LNCaP clone FGC (cell line): ENCODE data around the gene PABPN1.

Source experiments
- DNase-seq: peaks from one replicate; pipeline ENCODE4 v3.0.0-alpha.2; 2011; ENCODE audit warnings: low read depth
- H3K4me3 ChIP-seq: 2 replicates; pipeline ENCODE4 v1.5.1; 2011; ENCODE audit warnings: mild to moderate bottlenecking, low read depth, low read length, control low read depth
- TF ChIP-seq, protein P1 (sequence below): IDR thresholded peaks from 2 replicates; pipeline ENCODE4 v1.5.1; 2012; ENCODE audit warnings: mild to moderate bottlenecking; ENCODE audit not compliant: control insufficient read depth, insufficient read depth; ENCODE audit errors: extremely low read depth

PABPN1 gene

GRCh38 chr14:23286020-23286901, 35.0 kb upstream of the PABPN1 start, which contains the start of gene HOMEZ:
Gene HOMEZ (minus strand): TSS chr14:23286132. CDS start chr14:23285952, 180 bp downstream.
- TF ChIP-seq, protein P1, sequence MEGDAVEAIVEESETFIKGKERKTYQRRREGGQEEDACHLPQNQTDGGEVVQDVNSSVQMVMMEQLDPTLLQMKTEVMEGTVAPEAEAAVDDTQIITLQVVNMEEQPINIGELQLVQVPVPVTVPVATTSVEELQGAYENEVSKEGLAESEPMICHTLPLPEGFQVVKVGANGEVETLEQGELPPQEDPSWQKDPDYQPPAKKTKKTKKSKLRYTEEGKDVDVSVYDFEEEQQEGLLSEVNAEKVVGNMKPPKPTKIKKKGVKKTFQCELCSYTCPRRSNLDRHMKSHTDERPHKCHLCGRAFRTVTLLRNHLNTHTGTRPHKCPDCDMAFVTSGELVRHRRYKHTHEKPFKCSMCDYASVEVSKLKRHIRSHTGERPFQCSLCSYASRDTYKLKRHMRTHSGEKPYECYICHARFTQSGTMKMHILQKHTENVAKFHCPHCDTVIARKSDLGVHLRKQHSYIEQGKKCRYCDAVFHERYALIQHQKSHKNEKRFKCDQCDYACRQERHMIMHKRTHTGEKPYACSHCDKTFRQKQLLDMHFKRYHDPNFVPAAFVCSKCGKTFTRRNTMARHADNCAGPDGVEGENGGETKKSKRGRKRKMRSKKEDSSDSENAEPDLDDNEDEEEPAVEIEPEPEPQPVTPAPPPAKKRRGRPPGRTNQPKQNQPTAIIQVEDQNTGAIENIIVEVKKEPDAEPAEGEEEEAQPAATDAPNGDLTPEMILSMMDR = 0 out of 2 replicates have a peak, but pooled peaks have one; percentile 5

GRCh38 chr14:23286902-23287479, 34.3 kb upstream of the PABPN1 start:
- TF ChIP-seq, protein P1 = no peak
- no peak for DNase-seq
- H3K4me3 ChIP-seq = peak overlapping the region; percentile 95

More at GRCh38 chr14:23286020-23286901, 35.0 kb upstream of the PABPN1 start, which contains the start of gene HOMEZ:
- peak within 1 kb of the TSS; percentile 95 for H3K4me3 ChIP-seq
- DNase-seq = peak; percentile 96

GRCh38 chr14:23294734-23295561, 26.3 kb upstream of the PABPN1 start:
- no peak overlapping the region for H3K4me3 ChIP-seq
- DNase-seq = no peak
- TF ChIP-seq, protein P1 = peak; percentile 87

DNA sequence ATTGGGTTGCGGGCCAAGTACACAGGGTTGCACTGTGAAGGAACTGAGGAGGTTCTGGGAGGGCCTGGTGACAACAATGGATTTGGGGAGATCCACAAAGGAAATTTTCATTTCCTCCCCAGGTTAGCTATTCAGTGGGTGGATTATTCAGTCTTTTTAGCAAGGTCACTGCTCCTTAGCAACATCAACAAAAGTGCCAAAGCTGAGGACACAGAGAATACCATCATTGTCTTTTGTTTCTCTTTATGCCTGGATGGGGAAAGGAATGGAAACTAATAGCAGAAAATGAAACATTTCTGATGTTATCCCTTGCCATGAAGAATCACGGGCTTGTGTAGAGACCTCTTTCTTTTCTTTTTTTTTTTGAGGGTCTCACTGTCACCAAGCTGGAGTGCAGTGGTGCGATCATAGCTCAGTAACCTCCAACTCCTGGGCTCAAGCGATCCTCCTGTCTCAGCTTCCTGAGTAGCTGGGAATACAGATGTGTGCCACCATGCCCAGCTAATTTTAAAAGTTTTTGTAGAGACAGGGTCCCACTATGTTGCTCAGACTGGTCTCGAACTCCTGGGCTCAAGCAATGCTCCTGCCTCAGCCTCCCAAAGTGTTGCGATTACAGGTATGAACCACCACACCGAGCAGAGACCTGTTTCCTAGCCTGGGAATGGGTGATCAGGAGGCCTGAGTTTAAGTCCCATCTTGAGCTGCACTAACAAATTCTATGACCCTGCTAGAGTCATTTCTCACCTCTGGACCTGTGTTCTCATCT, 25.1 kb upstream of the PABPN1 start:
- no peak for DNase-seq
- no peak overlapping the region for H3K4me3 ChIP-seq
- TF ChIP-seq, protein P1 = no peak

DNA sequence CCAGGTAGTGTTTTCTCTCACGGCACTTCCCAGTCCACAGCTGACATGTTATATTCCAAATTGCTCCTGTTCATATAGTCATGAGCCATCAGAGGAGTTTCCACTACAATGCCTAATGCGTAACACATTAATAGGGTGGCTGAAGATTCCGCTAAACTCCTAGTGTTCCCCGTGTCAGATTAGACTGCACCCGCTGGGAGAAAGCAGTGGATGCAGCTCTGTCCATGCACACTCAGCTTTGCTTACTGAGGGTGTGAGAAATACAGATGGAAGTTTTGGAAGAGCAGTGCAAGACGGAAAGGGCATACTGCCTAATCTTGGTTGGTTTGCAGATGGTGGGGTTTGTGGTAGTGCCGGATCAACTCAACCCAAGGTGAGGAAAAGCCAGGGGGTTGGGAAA, 24.2 kb upstream of the PABPN1 start:
- TF ChIP-seq, protein P1 = no peak
- no peak overlapping the region for H3K4me3 ChIP-seq
- DNase-seq = no peak

- TF ChIP-seq, protein P1 = no peak
- no peak for DNase-seq
- H3K4me3 ChIP-seq = no peak overlapping the region
Observed at GRCh38 chr14:23297611-23298277, 23.5 kb upstream of the PABPN1 start.
